Activated naive CD4-positive, alpha-beta T cell treated with anti-CD3 and anti-CD28 coated beads for 36 hours (primary cell): ENCODE data around the gene CRPPA. TPM values are rescaled to one million over a fixed set of nuclear protein-coding genes. Genes with fewer than 3 reads are reported as not detected.
"Not testable (repeated sequence)": the region's sequence is repeated elsewhere in the genome, so short reads cannot be mapped to it uniquely, and the experiment has no call there.

Experiments
- CTCF ChIA-PET: fragments of 350-600 bp; sonication (Branson Sonifier 250); formaldehyde crosslinking; loops from one replicate; lab custom pipeline; 2021; ENCODE audit warnings: antibody characterized with exemption; lab: Charles Lee
- DNase-seq: peaks from one replicate; pipeline ENCODE4 v3.0.0-alpha.2; 2020
- H3K27ac Mint-ChIP-seq: one replicate; pipeline ENCODE4 v1.8.0; 2021; ENCODE audit warnings: mild to moderate bottlenecking, mixed read lengths
- H3K27me3 Mint-ChIP-seq: one replicate; pipeline ENCODE4 v1.8.0; 2021; ENCODE audit warnings: low read depth, mixed read lengths
- H3K36me3 Mint-ChIP-seq: one replicate; pipeline ENCODE4 v1.8.0; 2021; ENCODE audit warnings: low read depth, mixed read lengths
- H3K4me1 Mint-ChIP-seq: one replicate; pipeline ENCODE4 v1.8.0; 2021; ENCODE audit warnings: low read depth, mixed read lengths
- H3K4me3 Mint-ChIP-seq: one replicate; pipeline ENCODE4 v1.8.0; 2021; ENCODE audit warnings: mild to moderate bottlenecking, moderate library complexity, mixed read lengths
- H3K9me3 Mint-ChIP-seq: one replicate; pipeline ENCODE4 v1.8.0; 2021; ENCODE audit warnings: mixed read lengths
- intact Hi-C: fragments of 100-400 bp; cut with micrococcal nuclease; formaldehyde crosslinking; loops from one replicate; pipeline ENCODE4 v1.15.1; 2023
- total RNA-seq, 2 experiments: library from RNA; stranded (reverse); gene quantifications; one replicate each; pipeline ENCODE4 v1.2.3, GENCODE V29; 2021

The CRPPA gene
- under 1 TPM; 0.37 to 0.38 TPM for total RNA-seq

DNA sequence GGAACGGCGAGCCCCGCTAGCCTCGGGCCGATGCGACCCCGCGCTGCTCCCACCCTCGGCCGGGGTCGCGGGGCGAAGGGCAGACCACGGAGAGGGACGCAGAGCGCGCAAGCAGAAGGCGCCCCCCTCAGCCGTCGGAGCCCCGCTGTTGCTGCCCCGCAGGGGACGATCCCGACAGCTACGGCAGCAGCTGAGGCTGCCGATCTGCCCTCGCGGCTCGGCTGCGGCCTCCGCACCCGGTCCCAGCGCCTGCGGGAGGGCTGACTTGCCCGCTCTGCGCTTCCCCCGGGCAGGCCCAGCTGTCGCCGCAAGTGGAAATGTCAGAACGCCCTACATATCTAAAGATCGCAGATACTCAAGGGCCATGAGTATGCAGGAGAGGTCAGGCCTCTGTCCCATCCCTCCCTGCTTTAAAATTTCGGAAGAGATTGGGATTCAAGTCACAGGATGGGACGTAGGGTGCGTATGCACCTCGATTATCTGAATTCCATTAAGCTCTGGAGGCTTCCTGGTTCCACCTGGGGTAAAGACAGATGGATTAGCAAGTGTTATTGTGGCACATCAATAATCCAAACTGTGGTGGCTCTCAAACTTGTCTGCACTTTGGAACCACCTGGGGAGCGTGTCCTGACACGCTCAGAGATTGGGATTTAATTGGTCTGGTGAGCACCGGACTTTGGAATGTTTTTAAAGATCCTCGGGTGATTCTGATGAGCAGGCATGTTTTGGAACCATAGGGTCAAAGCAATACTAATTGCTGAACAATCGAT lies at the start of gene CRPPA:
TSS of gene CRPPA (minus strand) at position 206 of the 770 bp plus-strand sequence. CDS start 216 bp downstream, outside the sequence.
- Mint-ChIP-seq H3K4me1 (peaks cover 13% of the 10 kb centered on the region), H3K27ac (peak within 1 kb of the TSS; percentile 89), H3K36me3 (no peaks in the 10 kb centered on the region), H3K27me3 (no peaks in the 10 kb centered on the region), H3K9me3 (peaks cover 1% of the 10 kb centered on the region), H3K4me3 (peak within 1 kb of the TSS; percentile 92)
- intact Hi-C loops: loop anchor here (2.0 to 5.0 kb wide), 3 partner anchors 331 to 876 kb away; partner anchors contain the start of genes AHR and TSPAN13
- peak; percentile 45 for DNase-seq
- CTCF ChIA-PET: interaction anchor here (3.7 to 4.2 kb wide), 2 partner anchors 11 to 143 kb away, joined by 18 to 23 read pairs; no protein-coding TSS in a partner anchor

DNA sequence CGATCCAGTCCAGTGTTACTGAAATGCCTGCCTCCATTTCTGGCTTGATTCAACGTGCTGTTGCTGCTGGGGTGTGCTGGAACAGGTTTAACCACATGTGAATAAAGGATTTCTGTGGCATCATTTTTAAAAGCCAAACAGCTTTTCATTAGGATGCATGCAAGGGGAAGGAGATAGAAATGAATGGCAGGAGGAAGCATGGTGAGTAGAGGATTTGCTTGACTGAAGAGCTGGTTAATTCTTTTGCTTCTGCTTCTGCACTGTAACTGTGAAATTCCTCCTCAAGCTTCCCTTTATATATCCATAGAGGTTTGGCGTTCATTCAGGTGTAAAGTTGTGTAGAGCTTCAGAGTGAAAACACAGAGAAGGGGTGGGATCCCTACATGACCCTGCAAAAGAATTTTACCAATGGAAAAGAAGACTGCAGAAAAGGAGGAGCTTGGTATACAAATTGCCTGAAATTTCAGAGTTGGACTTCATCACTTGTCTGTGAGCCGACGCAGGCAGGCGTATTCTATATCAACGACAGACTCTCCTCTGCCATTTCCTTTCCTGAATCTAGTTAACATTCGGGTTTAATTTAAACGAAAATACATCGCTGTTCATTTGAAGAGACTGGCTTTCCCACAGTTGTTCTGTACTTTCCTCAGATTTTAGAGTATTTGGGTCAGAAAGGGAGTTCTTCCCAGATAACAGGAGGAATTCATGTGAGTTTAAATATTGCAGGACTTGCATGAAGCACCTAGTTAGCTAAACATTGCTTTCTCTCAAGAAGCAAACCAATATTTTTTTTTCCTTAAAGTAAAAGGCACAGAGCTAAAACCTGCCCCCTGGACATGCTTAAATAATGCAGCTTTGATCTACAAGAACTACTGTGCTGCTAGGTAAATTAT lies 44.4 kb upstream of the CRPPA start, which contains the start of gene SOSTDC1:
TSS of gene SOSTDC1 (minus strand) at position 270 of the 893 bp plus-strand sequence. CDS start at position 200, 70 bp downstream.
- Mint-ChIP-seq H3K4me1 (no peaks in the 10 kb centered on the region), H3K9me3 (no peaks in the 10 kb centered on the region), H3K36me3 (no peaks in the 10 kb centered on the region), H3K4me3 (no peak within 1 kb of the TSS), H3K27me3 (peaks cover 6% of the 10 kb centered on the region), H3K27ac (no peak within 1 kb of the TSS)
- no peak for DNase-seq
- CTCF ChIA-PET: interaction anchor here (0.6 kb wide), 1 partner anchor 239 kb away, joined by 3 read pairs; no protein-coding TSS in a partner anchor
- intact Hi-C loops: no loop called here

DNA sequence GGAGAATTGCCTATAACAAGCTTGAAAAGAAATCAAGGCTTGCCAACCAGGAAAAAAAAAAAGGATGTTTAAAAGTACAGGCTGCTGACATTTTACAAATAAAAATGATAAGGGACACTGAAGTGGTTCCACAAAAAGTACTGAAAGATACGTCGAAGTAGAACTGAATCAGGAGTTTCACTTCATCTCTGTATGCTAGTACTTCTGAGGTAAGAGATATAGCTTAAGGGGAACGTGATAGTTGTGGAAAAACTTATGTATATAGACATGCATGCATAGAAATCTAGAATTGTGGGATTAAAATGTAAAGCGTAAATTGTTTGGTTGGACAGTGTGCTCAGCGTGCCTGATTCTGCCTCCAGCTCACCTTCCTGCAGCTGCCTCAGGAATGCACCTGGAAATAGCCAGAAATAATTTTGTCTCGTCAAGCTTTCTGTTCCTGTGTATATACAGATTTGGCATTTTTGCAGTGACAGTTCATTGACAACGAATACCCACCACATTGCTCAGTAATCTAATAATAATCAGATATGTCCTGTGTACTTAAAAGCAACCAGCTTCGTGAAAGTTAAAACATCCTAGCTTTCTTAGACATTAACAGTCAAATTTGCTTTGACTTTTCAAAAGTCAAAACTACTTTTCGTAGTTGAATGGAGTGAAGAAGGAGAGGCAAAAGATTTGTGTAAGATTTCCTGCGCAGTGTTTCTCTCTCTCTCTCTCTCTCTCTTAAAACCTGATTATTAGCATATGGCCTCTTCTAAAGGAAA lies 42.8 kb upstream of the CRPPA start:
- no peaks in the 10 kb centered on the region for H3K36me3 Mint-ChIP-seq

DNA sequence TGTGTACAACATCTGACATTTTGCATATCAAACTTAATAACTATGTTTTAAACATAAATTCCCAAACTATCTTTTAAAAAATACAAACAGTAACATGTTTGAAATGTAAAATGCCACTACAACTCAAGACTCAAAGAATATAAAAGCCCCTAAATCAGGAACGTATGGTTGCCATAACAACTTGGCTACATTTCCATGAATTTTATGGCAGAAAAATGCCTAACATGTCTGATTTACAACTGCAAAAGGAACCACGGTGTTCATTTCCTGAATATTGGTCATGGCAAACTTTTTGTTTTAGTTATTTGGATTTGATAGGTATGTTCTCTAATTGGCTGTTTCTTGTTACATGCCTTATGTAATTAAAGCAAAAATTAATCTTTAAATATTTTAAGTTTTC lies 42.2 kb upstream of the CRPPA start:
- intact Hi-C loops: no loop called here
- no peaks in the 10 kb centered on the region for H3K9me3 Mint-ChIP-seq
- H3K4me3 Mint-ChIP-seq: no peak overlapping the region
- no peaks in the 10 kb centered on the region for H3K36me3 Mint-ChIP-seq
- DNase-seq: no peak
- CTCF ChIA-PET: interaction anchor here (1.1 kb wide), 1 partner anchor 31 kb away, joined by 3 read pairs; no protein-coding TSS in a partner anchor
- no peak overlapping the region for H3K27ac Mint-ChIP-seq
- no peaks in the 10 kb centered on the region for H3K4me1 Mint-ChIP-seq
- peaks cover 6% of the 10 kb centered on the region for H3K27me3 Mint-ChIP-seq

More for the DNA sequence above, 42.8 kb upstream of the CRPPA start:
- Mint-ChIP-seq H3K9me3 (no peaks in the 10 kb centered on the region), H3K27ac (no peak overlapping the region), H3K4me3 (no peak overlapping the region), H3K4me1 (no peaks in the 10 kb centered on the region), H3K27me3 (peaks cover 6% of the 10 kb centered on the region)
- CTCF ChIA-PET: interaction anchor here (0.5 kb wide), 1 partner anchor 129 kb away, joined by 3 read pairs; no protein-coding TSS in a partner anchor
- intact Hi-C loops: no loop called here
- no peak for DNase-seq

DNA sequence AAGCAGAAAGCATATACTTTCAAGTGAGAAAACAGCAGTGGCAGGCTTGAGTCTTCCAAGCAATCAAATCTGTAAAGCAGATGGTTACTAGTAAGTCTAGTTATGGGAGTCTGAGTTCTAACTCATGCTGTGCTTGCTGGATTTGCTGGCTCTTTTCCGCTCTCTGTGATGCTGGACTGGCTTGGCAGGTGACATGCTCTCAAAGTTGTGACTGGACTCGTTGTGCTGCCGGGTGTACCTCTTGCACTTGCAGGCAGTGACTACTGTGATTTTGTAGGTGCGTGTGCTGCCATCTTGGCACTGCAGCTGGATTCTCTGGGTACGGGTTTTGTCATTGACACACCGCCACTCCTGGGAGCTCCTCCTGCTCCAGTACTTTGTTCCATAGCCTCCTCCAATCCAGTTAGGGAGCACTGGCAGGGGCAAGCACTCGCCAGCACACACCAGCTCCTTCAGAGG lies 41.1 kb upstream of the CRPPA start:
- intact Hi-C loops: no loop called here
- Mint-ChIP-seq H3K9me3 (no peaks in the 10 kb centered on the region), H3K4me1 (no peaks in the 10 kb centered on the region), H3K27ac (no peak overlapping the region), H3K36me3 (no peaks in the 10 kb centered on the region), H3K4me3 (no peak overlapping the region), H3K27me3 (peaks cover 2% of the 10 kb centered on the region)
- CTCF ChIA-PET: interaction anchor here (1.1 kb wide), 1 partner anchor 30 kb away, joined by 3 read pairs; no protein-coding TSS in a partner anchor
- no peak for DNase-seq

DNA sequence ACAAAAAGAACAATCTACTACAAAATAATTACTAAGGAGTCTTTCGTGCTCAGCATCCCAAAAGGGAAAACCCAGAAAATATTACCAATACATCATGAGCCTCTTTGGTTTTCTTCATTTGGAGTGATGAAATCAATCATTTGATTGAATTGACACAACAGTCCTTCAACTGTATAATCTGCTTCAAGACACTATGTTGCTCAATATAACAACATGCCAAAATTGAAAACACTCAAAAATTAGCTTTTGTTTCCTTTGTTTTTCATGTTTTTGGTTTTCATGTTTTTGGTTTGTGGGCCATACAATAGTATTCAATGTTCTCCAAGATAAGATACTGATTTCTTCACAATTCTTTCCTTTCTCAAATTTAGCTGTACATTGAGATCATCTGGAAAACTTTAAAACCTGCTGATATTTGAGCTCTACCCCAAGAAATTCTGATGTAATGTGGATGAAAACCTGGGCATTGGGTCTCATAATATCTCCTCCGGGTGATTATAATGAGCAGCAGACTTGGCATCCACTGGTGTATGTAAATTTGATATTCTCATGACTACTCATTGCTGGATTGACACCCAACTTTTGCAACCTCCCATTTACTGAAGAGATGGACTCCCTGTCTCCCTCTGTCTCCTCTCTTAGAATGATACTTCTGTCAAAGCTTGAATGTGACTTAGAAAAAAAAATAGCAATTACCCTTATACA lies 39.6 kb upstream of the CRPPA start:
- Mint-ChIP-seq H3K36me3 (no peaks in the 10 kb centered on the region), H3K27me3 (peaks cover 2% of the 10 kb centered on the region), H3K27ac (no peak overlapping the region), H3K9me3 (no peaks in the 10 kb centered on the region), H3K4me3 (no peak overlapping the region), H3K4me1 (no peaks in the 10 kb centered on the region)
- intact Hi-C loops: no loop called here
- DNase-seq: no peak
- CTCF ChIA-PET: interaction anchor here (0.6 kb wide), 1 partner anchor 49 kb away, joined by 3 read pairs; no protein-coding TSS in a partner anchor

DNA sequence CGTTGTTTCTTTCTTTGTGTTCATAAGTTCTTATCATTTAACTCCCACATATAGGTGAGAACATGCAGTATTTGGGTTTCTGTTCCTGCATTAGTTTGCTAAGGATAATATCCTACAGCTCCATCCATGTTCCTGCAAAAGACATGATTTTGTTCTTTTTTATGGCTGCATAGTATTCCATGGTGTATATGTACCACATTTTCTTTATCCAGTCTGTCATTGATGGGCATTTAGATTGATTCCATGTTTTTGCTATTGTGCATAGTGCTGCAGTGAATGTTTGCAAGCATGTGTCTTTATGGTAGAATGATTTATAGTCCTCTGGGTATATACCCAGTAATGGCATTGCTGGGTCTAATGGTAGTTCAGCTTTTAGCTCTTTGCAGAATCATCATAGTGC lies 35.0 kb upstream of the CRPPA start:
- H3K27ac Mint-ChIP-seq, H3K36me3 Mint-ChIP-seq, H3K9me3 Mint-ChIP-seq, H3K4me3 Mint-ChIP-seq, H3K4me1 Mint-ChIP-seq, CTCF ChIA-PET, intact Hi-C loops, H3K27me3 Mint-ChIP-seq, DNase-seq: not testable (repeated sequence)

DNA sequence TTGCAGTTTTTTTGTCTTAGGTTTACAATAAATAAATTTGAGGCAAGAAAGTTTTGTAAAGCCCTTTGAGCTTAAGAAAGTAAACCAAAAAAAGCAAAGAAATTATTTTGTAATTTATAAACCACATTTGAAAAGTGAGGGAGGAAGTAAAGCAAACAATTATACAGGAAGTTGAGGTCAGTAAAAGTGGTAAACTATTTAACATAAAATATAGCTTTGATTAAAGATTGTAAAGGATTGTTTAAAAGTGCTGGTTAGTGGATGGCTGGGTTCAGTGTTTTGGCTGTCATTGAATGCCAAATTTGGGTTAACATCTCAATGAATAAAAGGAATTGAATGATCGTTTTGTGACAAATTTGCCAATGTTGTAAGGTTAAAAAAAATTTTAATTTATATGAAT lies 34.3 kb upstream of the CRPPA start:
- Mint-ChIP-seq H3K27ac (no peak overlapping the region), H3K27me3 (no peaks in the 10 kb centered on the region)
- intact Hi-C loops: no loop called here

DNA sequence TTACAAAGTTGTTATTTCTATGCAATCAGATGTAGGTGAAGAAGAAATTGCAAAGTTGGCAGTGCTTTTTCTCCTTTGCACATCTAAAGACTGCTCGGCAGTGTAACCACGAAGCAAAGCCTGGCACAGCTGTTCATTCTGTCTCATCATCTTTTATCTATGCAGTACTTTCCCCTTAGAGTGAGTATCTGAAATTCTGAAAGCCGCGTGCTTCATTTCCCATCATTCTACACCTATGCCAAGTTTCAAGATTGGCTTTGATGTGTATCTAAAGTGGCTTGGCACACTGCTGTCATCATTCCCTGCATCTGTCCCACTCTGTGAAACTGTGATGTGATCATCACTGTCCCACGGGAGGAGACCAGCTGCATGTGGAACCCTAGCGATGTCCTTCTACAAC lies 29.0 kb upstream of the CRPPA start:
- H3K4me3 Mint-ChIP-seq: no peak overlapping the region
- CTCF ChIA-PET: no interaction called here
- intact Hi-C loops: no loop called here

More for the DNA sequence above, 34.3 kb upstream of the CRPPA start:
- H3K9me3 Mint-ChIP-seq: no peaks in the 10 kb centered on the region
- CTCF ChIA-PET: interaction anchor here (0.7 kb wide), 1 partner anchor 49 kb away, joined by 4 read pairs; no protein-coding TSS in a partner anchor
- no peaks in the 10 kb centered on the region for H3K36me3 Mint-ChIP-seq
- H3K4me1 Mint-ChIP-seq: no peaks in the 10 kb centered on the region
- no peak overlapping the region for H3K4me3 Mint-ChIP-seq
- DNase-seq: no peak

DNA sequence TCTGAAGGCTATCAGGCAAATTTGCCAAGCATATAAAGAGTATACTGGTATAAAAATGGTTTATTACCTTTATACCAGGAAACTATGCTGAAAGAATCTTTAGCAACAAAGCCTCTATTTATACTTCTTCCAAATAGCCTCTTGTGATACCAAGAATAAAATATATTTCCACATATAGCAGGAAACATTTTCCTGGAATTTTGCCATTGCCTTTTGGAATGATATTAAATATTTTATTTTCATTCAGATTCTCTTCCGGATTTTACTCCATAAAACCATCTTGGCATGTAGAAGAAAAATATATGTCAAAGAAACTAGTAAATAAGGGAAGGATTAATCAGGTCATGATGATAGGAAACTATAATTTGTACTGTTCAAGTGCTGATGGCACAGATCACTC lies 26.5 kb upstream of the CRPPA start:
- no peak overlapping the region for H3K4me3 Mint-ChIP-seq
- H3K4me1 Mint-ChIP-seq: no peaks in the 10 kb centered on the region
- no peaks in the 10 kb centered on the region for H3K27me3 Mint-ChIP-seq
- no peaks in the 10 kb centered on the region for H3K9me3 Mint-ChIP-seq
- DNase-seq: no peak
- H3K27ac Mint-ChIP-seq: no peak overlapping the region
- intact Hi-C loops: no loop called here
- CTCF ChIA-PET: no interaction called here
- no peaks in the 10 kb centered on the region for H3K36me3 Mint-ChIP-seq

More for the DNA sequence above, 29.0 kb upstream of the CRPPA start:
- no peaks in the 10 kb centered on the region for H3K4me1 Mint-ChIP-seq
- no peak for DNase-seq
- no peak overlapping the region for H3K27ac Mint-ChIP-seq
- no peaks in the 10 kb centered on the region for H3K27me3 Mint-ChIP-seq
- no peaks in the 10 kb centered on the region for H3K9me3 Mint-ChIP-seq
- H3K36me3 Mint-ChIP-seq: no peaks in the 10 kb centered on the region

DNA sequence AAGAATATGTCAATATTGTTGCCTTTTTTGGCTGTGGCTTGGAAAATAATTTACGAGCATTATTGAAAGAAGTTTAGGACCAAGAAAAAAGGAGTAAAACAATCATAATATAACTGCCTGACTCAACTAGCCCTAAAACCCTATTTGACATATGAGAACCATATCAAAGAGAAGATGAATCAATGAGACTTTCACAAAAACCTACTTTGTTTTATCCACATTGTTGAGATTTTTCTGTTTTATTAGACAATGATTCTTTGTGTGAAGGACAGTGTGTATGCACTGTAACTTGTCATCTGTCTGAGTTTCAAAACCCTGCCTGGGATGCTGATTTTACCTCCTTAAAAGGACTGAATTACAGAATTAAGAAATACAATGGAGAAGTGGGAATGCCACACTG lies 25.2 kb upstream of the CRPPA start:
- H3K4me1 Mint-ChIP-seq: no peaks in the 10 kb centered on the region
- no peak for DNase-seq
- intact Hi-C loops: no loop called here
- no peak overlapping the region for H3K4me3 Mint-ChIP-seq
- no peaks in the 10 kb centered on the region for H3K36me3 Mint-ChIP-seq
- H3K27me3 Mint-ChIP-seq: no peaks in the 10 kb centered on the region
- H3K9me3 Mint-ChIP-seq: no peaks in the 10 kb centered on the region
- CTCF ChIA-PET: no interaction called here
- H3K27ac Mint-ChIP-seq: no peak overlapping the region
